ENCODE measurements around the gene DEGS2.

The DEGS2 gene

DNA sequence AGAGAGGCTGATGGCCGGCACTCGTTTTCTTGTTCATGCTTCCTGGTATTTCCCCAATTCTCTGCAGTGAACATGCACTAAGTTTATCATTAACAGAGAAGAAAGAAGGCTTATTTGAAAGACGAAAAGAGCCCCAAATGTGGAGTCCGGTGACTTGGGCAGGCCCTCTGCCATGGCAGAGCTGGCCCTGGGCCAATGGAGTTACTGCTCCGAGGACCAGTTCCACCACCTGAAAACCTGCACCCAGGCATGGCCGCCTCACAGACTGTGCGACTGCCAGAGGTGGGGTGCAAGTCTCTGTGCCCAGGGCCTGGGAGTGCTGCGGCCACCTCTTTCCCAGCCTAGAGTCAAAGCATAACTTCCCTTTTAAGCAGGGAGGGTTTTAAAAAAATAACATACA, 24.9 kb downstream of the DEGS2 start:
- DNase-seq (ENCODE audit: extremely low read depth, low read depth): no peak

DNA sequence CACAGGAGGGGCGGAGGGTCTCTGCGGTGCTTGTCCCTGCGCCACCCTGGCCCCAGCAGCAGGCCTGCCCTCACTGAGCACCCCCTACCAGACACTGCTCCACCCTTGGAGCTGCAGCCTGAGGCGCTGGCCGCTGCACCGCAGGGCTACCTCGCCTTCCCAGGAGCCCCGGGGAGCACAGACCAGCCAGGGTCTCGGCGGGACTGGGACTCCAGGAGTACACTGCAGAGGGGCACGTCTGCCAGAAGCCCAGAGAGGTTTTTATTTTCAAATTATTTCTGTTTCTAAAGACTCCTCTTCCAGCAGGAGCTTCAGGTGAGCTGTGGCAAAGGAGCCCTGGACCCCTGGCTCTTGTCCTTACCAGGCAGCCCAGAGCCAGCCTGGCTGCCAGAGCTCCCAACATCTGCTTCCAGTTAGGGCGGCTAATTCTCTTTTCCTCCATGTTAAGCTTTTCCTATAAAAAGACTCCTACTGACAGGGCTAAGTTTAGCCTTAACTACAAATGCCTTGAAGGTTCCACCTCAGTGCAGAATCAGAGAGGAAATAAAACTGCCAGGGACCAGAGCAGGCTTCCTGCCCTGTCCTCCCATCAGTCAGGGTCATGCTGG, 26.4 kb downstream of the DEGS2 start:
- peak; percentile 18 for DNase-seq (ENCODE audit: extremely low read depth, low read depth)
- TF ChIP-seq, protein P1, sequence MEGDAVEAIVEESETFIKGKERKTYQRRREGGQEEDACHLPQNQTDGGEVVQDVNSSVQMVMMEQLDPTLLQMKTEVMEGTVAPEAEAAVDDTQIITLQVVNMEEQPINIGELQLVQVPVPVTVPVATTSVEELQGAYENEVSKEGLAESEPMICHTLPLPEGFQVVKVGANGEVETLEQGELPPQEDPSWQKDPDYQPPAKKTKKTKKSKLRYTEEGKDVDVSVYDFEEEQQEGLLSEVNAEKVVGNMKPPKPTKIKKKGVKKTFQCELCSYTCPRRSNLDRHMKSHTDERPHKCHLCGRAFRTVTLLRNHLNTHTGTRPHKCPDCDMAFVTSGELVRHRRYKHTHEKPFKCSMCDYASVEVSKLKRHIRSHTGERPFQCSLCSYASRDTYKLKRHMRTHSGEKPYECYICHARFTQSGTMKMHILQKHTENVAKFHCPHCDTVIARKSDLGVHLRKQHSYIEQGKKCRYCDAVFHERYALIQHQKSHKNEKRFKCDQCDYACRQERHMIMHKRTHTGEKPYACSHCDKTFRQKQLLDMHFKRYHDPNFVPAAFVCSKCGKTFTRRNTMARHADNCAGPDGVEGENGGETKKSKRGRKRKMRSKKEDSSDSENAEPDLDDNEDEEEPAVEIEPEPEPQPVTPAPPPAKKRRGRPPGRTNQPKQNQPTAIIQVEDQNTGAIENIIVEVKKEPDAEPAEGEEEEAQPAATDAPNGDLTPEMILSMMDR (IDR thresholded peaks at IDR 0.05; ENCODE audit: low read depth, low read length): no peak

More for the DNA sequence above, 24.9 kb downstream of the DEGS2 start:
- TF ChIP-seq, protein P1 (IDR thresholded peaks at IDR 0.05; ENCODE audit: low read depth, low read length): no peak

DNA sequence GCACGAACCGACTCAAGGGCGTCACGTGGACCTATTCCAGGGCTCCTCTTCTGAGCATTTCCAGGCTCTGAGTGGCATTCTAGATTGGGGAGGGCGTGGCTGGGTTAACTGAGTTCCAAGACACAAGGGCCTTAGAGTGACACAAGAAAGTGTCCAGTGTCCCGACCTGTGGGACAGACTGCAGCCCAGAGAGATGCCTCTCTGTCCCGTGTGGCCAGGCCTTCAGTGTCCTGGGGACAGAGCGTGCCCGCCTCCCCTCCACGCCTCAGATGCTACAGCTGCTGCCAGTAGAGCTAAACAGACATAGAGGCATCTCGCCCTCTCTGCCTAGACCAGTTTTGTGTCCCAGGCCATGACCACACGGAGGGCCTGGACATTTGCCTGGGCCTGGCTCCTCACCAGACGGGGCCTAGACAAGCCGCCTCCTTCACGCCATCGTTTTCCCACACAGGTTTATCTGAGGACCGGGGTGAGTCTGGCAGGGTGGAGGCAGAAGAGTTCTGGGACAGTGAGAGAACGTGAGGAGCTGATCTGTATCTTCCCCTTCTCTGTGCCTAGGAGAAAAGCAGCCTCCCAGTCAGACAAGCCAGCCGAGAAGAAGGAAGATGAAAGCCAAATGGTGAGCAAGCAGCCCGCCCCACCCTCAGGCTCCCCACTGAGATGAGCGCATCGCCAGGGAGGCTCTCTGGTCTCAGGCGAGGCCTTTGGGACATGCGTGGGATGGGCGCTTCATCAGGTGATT, 27.1 kb downstream of the DEGS2 start:
- peak; percentile 15 for DNase-seq (ENCODE audit: extremely low read depth, low read depth)
- TF ChIP-seq, protein P1 (IDR thresholded peaks at IDR 0.05; ENCODE audit: low read depth, low read length): no peak

DNA sequence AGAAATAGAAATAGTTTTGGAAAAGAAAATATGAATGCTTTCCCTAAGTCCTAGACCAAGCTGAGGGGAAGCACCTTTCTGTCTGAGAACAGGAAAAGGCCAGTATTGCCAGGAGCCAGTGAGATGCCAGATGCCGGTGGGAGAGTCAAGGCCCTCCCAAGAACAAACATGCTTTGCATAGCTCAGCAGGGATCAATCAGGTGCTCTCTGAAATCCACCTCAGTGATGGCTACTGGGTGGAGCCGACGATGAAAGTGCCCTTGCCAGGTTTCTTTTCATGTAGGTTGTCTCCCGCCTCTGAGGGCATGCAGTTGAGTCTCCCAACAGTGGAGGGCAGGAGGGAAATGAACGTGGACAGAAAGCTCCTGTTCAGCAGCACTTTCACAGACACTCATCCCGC, 28.3 kb downstream of the DEGS2 start:
- TF ChIP-seq, protein P1 (IDR thresholded peaks at IDR 0.05; ENCODE audit: low read depth, low read length): no peak
- no peak for DNase-seq (ENCODE audit: extremely low read depth, low read depth)

DNA sequence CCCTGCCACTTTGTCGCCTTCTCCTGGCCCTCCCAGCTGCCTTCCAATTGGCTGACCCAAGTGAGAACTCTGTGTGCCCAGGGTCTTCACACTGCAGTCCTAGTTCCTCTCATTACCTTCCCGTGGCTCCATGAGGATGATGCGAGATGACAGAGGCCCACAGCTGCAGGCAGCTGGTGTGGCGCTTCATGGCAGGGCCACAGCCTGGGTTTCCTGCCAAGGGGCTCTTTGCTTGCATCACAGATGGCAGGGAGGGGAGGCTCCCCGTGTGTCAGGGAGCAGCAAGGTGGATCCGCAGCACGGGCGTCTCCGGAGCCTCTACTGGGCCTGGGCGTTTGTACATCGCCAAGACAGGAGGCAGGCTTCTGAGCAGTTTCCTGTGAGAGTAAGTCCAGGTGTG, 28.9 kb downstream of the DEGS2 start:
- DNase-seq (ENCODE audit: extremely low read depth, low read depth): no peak

DNA sequence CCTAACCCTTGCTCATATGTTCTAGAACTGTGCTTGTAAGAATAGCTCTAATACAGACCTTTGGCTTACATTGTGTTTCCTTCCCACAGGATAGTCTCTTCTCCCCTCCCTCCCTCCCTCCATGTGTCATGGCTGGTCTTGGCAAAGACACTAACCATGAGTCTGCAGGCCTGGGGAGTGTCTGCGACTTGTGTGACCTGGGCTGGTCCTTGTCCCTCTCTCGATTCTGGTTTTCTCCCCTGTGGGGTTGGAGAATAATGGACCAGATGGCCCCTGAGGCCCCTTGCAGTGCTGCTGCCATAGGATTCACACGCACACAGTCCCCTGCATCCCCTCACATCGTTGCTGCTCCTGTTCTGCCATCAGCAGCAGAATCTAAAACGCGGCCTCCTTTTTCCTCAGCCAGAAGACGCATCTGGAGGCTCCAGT, 30.3 kb downstream of the DEGS2 start:
- DNase-seq (ENCODE audit: extremely low read depth, low read depth): no peak
- TF ChIP-seq, protein P1 (IDR thresholded peaks at IDR 0.05; ENCODE audit: low read depth, low read length): no peak

More for the DNA sequence above, 28.9 kb downstream of the DEGS2 start:
- TF ChIP-seq, protein P1 (IDR thresholded peaks at IDR 0.05; ENCODE audit: low read depth, low read length): no peak

DNA sequence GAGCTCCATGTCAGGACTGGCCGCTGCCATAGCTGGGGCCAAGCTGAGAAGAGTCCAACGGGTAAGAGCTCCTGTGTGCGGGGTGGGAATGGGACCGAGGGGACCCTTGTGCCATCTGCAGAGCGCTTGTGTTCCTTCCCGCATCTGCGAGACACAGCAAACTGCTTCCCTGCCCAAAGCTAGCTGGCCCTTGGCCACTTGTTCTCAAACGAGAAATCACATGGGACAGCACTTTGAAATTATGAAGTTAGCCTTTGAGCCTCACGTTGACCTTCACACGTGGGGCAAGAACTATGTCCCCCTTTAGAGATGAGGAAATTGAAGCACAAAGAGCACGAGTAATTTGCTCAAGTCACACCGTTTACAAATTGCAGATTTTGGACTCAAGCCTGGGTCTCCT, 30.8 kb downstream of the DEGS2 start:
- TF ChIP-seq, protein P1 (IDR thresholded peaks at IDR 0.05; ENCODE audit: low read depth, low read length): no peak
- DNase-seq (ENCODE audit: extremely low read depth, low read depth): no peak

Measured in AG09319 (cell line).